ENCODE measurements around the gene MRTFA.
"Not testable (repeated sequence)": the region's sequence is repeated elsewhere in the genome, so short reads cannot be mapped to it uniquely, and the experiment has no call there.

MRTFA gene

GRCh38 chr22:40506762-40507161 is 129.8 kb downstream of the MRTFA start:
- TF ChIP-seq CTCF (conservative IDR thresholded peaks at IDR 0.05) = no peak

GRCh38 chr22:40504285-40505249 is 132.0 kb downstream of the MRTFA start:
- no peak overlapping the region for H3K27ac ChIP-seq
- TF ChIP-seq CTCF (conservative IDR thresholded peaks at IDR 0.05) = no peak

More at GRCh38 chr22:40506762-40507161, 129.8 kb downstream of the MRTFA start:
- no peak overlapping the region for H3K27ac ChIP-seq

- H3K27ac ChIP-seq = no peak overlapping the region
- no peak for TF ChIP-seq CTCF (conservative IDR thresholded peaks at IDR 0.05)
Measured at GRCh38 chr22:40502919-40503318, 133.6 kb downstream of the MRTFA start.

GRCh38 chr22:40500465-40500786 is 136.1 kb downstream of the MRTFA start:
- H3K27ac ChIP-seq = not testable (repeated sequence)

- TF ChIP-seq CTCF (conservative IDR thresholded peaks at IDR 0.05) = no peak
- H3K27ac ChIP-seq = no peak overlapping the region
Measured at GRCh38 chr22:40499209-40499623, 137.3 kb downstream of the MRTFA start.

GRCh38 chr22:40498420-40499208 is 137.9 kb downstream of the MRTFA start:
- H3K27ac ChIP-seq = no peak overlapping the region
- TF ChIP-seq CTCF (conservative IDR thresholded peaks at IDR 0.05) = no peak

GRCh38 chr22:40493441-40493840 is 143.1 kb downstream of the MRTFA start:
- no peak overlapping the region for H3K27ac ChIP-seq

More at GRCh38 chr22:40493441-40493840, 143.1 kb downstream of the MRTFA start:
- no peak for TF ChIP-seq CTCF (conservative IDR thresholded peaks at IDR 0.05)

Measured in VCaP (cell line).